Vagina (tissue), 2 donors: Measurements from ENCODE around the gene STT3B. TPM values are rescaled to one million over a fixed set of nuclear protein-coding genes. Genes with fewer than 3 reads are reported as not detected.

Experiments used
- DNase-seq, 2 donors: peaks; one replicate each; pipeline ENCODE4 v3.0.0-alpha.2; 2017; ENCODE audit errors: extremely low spot score in 2 of 2
- H3K27ac ChIP-seq: fragments of 200-600 bp; sonication (generic); one replicate; pipeline ENCODE4 v1.5.1; 2019
- H3K27me3 ChIP-seq: fragments of 200-600 bp; sonication (generic); one replicate; pipeline ENCODE4 v1.5.1; 2019
- H3K36me3 ChIP-seq, 2 donors: fragments of 200-600 bp; sonication (generic); one replicate each; pipeline ENCODE4 v1.5.1; 2017 to 2019
- H3K4me1 ChIP-seq: fragments of 200-600 bp; sonication (generic); one replicate; pipeline ENCODE4 v1.5.1; 2019
- H3K4me3 ChIP-seq, 2 donors: fragments of 200-600 bp; sonication (generic); 1 replicate in 1 of 2; 2 replicates in 1 of 2; pipeline ENCODE4 v1.5.1; 2016 to 2019
- H3K9me3 ChIP-seq: fragments of 200-600 bp; sonication (generic); one replicate; pipeline ENCODE4 v1.5.1; 2019
- POLR2A ChIP-seq, 2 donors: fragments of 450-650 bp; IDR thresholded peaks; one replicate each; pipeline ENCODE4 v1.6.1; 2017; ENCODE audit warnings: antibody characterized with exemption in 2 of 2, mild to moderate bottlenecking in 2 of 2, moderate library complexity in 2 of 2
- POLR2AphosphoS5 ChIP-seq, 2 donors: sonication (generic); formaldehyde crosslinking; IDR thresholded peaks; one replicate each; pipeline ENCODE4 v1.9.0; 2017; ENCODE audit warnings: antibody characterized with exemption in 2 of 2, mild to moderate bottlenecking in 2 of 2, low read depth in 1 of 2; ENCODE audit not compliant: insufficient read depth in 1 of 2
- intact Hi-C: fragments of 100-400 bp; cut with DNase I; formaldehyde crosslinking; loops from one replicate; pipeline ENCODE4 v1.15.1; 2023
- total RNA-seq: library from RNA; depleted of rRNA; stranded (reverse); fragments of >200 nt; gene quantifications from one replicate; pipeline ENCODE4 v1.2.3, GENCODE V29; 2016
- TF ChIP-seq, protein P1 (sequence below), 3 experiments: fragments of 450-650 bp in 2 of 3; fragments of 200-600 bp in 1 of 3; sonication (generic) in 1 of 3; IDR thresholded peaks; one replicate each; pipeline ENCODE4 v1.5.1; 2017 to 2019; ENCODE audit warnings: antibody characterized with exemption in 3 of 3, mild to moderate bottlenecking in 2 of 3, moderate library complexity in 2 of 3

STT3B gene
- total RNA-seq, 1 donor from 2014 or later = 65.3 TPM

DNA sequence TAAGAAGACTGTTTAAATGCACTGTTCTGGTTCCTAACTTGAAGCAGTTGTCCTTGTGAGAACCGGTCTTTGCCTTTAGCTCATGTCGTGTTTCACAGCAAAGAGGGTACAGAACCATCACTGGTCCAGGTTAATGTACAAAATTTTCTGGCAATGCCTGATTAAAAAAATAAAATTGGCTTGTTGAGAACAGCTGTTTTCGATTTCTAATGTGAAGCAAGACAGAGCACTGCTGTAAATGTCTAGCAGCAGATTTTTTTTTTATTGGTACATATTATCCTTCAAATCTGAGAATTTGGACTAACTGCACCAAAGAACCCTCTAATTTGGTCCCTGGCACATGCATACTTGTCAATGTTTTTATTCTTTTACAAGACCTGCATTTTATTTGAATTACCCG is 103.3 kb downstream of the STT3B start:
- Histone ChIP-seq H3K27me3 (no peaks in the 10 kb centered on the region), H3K4me3 (no peak overlapping the region), H3K27ac (no peak overlapping the region), H3K4me1 (peaks cover 26% of the 10 kb centered on the region), H3K9me3 (no peaks in the 10 kb centered on the region), H3K36me3 (no peaks in the 10 kb centered on the region)
- TF ChIP-seq POLR2AphosphoS5 (IDR thresholded peaks at IDR 0.05; ENCODE audit: insufficient read depth in 1 of 2, low read depth in 1 of 2) (no peak), POLR2A (IDR thresholded peaks at IDR 0.05) (no peak)
- TF ChIP-seq, protein P1, sequence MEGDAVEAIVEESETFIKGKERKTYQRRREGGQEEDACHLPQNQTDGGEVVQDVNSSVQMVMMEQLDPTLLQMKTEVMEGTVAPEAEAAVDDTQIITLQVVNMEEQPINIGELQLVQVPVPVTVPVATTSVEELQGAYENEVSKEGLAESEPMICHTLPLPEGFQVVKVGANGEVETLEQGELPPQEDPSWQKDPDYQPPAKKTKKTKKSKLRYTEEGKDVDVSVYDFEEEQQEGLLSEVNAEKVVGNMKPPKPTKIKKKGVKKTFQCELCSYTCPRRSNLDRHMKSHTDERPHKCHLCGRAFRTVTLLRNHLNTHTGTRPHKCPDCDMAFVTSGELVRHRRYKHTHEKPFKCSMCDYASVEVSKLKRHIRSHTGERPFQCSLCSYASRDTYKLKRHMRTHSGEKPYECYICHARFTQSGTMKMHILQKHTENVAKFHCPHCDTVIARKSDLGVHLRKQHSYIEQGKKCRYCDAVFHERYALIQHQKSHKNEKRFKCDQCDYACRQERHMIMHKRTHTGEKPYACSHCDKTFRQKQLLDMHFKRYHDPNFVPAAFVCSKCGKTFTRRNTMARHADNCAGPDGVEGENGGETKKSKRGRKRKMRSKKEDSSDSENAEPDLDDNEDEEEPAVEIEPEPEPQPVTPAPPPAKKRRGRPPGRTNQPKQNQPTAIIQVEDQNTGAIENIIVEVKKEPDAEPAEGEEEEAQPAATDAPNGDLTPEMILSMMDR (IDR thresholded peaks at IDR 0.05) = no peak
- DNase-seq = no peak
- intact Hi-C loops = no loop called here

DNA sequence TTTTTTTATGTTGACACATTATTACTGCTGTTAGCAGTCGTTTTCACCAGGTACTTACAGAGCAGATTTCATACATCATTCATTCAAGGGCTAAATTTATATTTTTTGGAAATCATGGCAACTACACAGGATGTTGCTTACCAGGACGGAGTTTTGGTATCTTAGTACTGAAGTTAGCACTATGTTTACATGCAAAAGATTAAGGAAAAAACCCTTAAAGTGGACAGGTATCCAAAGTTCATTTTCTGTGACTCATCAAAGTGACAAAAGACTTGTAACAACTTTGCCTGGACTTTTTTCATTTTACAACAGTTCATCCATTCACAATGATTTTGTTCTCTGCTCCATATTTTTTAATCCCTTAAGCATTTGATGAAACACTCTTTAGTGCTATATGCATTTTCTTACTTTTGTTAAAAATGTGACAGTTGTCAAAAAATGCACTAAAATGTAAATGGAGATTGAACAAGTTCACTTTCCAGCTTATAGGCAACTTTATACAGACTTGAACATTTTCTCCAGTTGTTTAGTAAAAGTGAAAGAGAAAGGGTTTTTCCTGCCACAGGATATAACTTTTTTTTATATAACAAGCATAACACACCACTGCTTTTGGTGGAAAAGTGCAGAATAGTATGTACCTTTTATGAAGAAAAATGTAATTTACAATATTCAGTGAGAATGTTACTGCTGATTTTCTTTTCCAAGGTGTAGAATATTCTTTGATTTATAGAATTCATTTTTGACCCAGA is 104.1 kb downstream of the STT3B start:
- TF ChIP-seq, protein P1 (IDR thresholded peaks at IDR 0.05) = no peak
- TF ChIP-seq POLR2AphosphoS5 (IDR thresholded peaks at IDR 0.05; ENCODE audit: insufficient read depth in 1 of 2, low read depth in 1 of 2) = no peak
- no peak overlapping the region for H3K4me3 ChIP-seq

DNA sequence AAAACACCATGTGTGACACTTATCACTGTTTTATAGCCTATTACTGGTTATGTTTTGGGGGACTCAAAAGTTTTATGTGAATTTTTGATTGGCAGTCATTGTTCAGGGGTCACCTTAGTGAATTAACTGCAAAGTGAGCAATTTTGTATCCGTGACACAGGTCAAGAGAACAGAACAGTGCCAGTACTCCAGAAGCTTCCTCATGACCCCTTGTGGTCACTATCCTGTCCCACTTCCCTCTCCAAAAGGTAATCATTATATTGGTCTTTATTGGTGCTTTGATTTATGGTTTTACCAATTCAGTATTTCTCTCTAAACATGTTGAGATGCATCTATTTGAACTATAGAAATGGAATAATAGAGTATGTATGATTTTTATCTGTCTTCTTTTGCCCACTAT is 107.1 kb downstream of the STT3B start:
- no peaks in the 10 kb centered on the region for H3K36me3 ChIP-seq
- peaks cover 19% of the 10 kb centered on the region for H3K4me1 ChIP-seq
- H3K27me3 ChIP-seq = no peaks in the 10 kb centered on the region
- intact Hi-C loops = no loop called here
- TF ChIP-seq, protein P1 (IDR thresholded peaks at IDR 0.05) = no peak
- TF ChIP-seq POLR2A (IDR thresholded peaks at IDR 0.05) (no peak), POLR2AphosphoS5 (IDR thresholded peaks at IDR 0.05; ENCODE audit: insufficient read depth in 1 of 2, low read depth in 1 of 2) (no peak)
- H3K27ac ChIP-seq = no peak overlapping the region
- no peak for DNase-seq
- no peaks in the 10 kb centered on the region for H3K9me3 ChIP-seq
- no peak overlapping the region for H3K4me3 ChIP-seq

More for the DNA sequence above, 104.1 kb downstream of the STT3B start:
- H3K4me1 ChIP-seq = peaks cover 26% of the 10 kb centered on the region
- no peak overlapping the region for H3K27ac ChIP-seq
- H3K36me3 ChIP-seq = no peaks in the 10 kb centered on the region
- no peak for DNase-seq
- no peaks in the 10 kb centered on the region for H3K27me3 ChIP-seq
- intact Hi-C loops = no loop called here
- H3K9me3 ChIP-seq = no peaks in the 10 kb centered on the region

DNA sequence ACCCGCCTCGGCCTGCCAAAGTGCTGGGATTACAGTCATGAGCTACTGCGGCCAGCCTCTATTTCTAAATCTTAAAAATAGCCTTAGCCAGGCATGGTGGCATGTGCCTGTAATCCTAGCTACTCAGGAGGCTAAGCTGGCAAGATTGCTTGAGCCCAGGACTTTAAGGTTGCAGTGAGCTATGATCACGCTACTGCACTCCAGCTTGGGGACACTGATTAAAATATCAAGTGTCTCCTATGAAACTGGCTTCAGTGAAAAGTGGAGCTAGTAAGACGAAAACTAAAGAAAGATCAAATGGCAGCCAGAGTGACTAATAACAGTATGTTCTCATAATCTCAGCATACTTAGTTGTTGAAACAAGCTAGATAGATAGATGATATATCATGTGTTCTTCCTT is 112.5 kb downstream of the STT3B start:
- no peak for DNase-seq
- Histone ChIP-seq H3K27ac (no peak overlapping the region), H3K4me3 (no peak overlapping the region), H3K9me3 (peaks cover 7% of the 10 kb centered on the region), H3K36me3 (no peaks in the 10 kb centered on the region), H3K27me3 (no peaks in the 10 kb centered on the region), H3K4me1 (no peaks in the 10 kb centered on the region)
- TF ChIP-seq POLR2A (IDR thresholded peaks at IDR 0.05) (no peak), POLR2AphosphoS5 (IDR thresholded peaks at IDR 0.05; ENCODE audit: insufficient read depth in 1 of 2, low read depth in 1 of 2) (no peak)
- TF ChIP-seq, protein P1 (IDR thresholded peaks at IDR 0.05) = no peak
- intact Hi-C loops = no loop called here

DNA sequence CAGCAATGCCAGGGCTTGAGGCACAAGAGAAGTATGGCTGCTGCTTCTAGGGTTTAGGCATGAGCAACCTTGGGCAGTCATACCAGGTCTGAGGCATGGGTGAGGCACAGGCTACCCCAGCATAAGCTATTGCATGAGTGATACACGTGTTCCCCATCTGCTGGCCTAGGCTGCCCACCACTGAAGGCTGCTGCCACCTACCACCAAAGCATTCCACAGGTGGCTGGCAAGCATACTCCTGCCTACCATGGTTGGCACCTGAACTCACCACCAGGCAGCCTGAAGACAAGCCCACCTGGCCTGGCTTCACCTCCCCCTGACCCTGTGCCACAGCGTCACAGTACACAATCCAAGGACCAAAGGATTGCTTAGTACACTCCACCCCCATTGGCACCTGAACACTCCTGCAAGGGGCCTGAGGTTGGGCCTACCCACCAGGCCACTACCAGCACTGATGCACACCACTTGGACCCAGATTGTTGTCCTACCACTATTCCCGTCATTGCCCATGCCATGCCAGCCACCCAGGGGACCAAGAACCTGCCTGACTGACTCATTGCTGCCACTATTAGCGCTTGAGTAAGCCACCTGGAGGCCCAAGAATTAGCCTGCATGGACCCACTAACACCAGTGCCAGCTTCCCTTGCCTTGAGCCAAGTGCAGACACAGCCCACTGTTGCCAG is 115.7 kb downstream of the STT3B start:
- Histone ChIP-seq H3K4me1 (no peaks in the 10 kb centered on the region), H3K27me3 (no peaks in the 10 kb centered on the region), H3K9me3 (peaks cover 16% of the 10 kb centered on the region), H3K27ac (no peak overlapping the region), H3K36me3 (no peaks in the 10 kb centered on the region), H3K4me3 (no peak overlapping the region)
- TF ChIP-seq POLR2AphosphoS5 (IDR thresholded peaks at IDR 0.05; ENCODE audit: insufficient read depth in 1 of 2, low read depth in 1 of 2) (no peak), POLR2A (IDR thresholded peaks at IDR 0.05) (no peak)
- TF ChIP-seq, protein P1 (IDR thresholded peaks at IDR 0.05) = no peak
- DNase-seq = no peak
- intact Hi-C loops = no loop called here
